Prostate gland (tissue), 2 donors: ENCODE data around the gene GALNT2. TPM values are rescaled to one million over a fixed set of nuclear protein-coding genes. Genes with fewer than 3 reads are reported as not detected.

Source experiments
- DNase-seq: peaks from one replicate; pipeline ENCODE4 v3.0.0-alpha.2; 2019; ENCODE audit warnings: low spot score
- H3K27ac ChIP-seq, 2 donors: fragments of 200-600 bp; sonication (generic); 2 replicates each; pipeline ENCODE4 v1.5.1; 2017 to 2019
- H3K27me3 ChIP-seq: fragments of 200-600 bp; sonication (generic); replicated peaks from 2 replicates; pipeline ENCODE4 v1.5.1; 2019; ENCODE audit not compliant: insufficient read depth
- H3K36me3 ChIP-seq, 2 donors: fragments of 200-600 bp; sonication (generic); 1 replicate in 1 of 2; 2 replicates in 1 of 2; pipeline versions ENCODE4 v1.5.1 to v1.8.1; 2017 to 2019
- H3K4me1 ChIP-seq: fragments of 200-600 bp; sonication (generic); replicated peaks from 2 replicates; pipeline ENCODE4 v1.5.1; 2019
- H3K4me3 ChIP-seq, 2 donors: fragments of 200-600 bp; sonication (generic); 2 replicates each; pipeline ENCODE4 v1.5.1; 2017 to 2019
- H3K9me3 ChIP-seq: fragments of 200-600 bp; sonication (generic); 2 replicates; pipeline ENCODE4 v1.5.1; 2017
- CTCF ChIP-seq, 4 experiments: fragments of 200-600 bp in 2 of 4; fragments of 450-650 bp in 2 of 4; sonication (generic) in 2 of 4; IDR thresholded peaks; 1 replicate in 3 of 4; 2 replicates in 1 of 4; pipeline ENCODE4 v1.5.1; 2016 to 2019; ENCODE audit warnings: antibody characterized with exemption in 4 of 4, mild to moderate bottlenecking in 2 of 4, moderate library complexity in 2 of 4
- POLR2A ChIP-seq: fragments of 450-650 bp; IDR thresholded peaks from one replicate; pipeline ENCODE4 v1.6.1; 2016; ENCODE audit warnings: antibody characterized with exemption, mild to moderate bottlenecking
- POLR2AphosphoS5 ChIP-seq: sonication (generic); formaldehyde crosslinking; IDR thresholded peaks from one replicate; pipeline ENCODE4 v1.6.1; 2017; ENCODE audit warnings: antibody characterized with exemption
- WGBS: methylation state at CpG from one replicate; pipeline ENCODE4 v1.1.5; 2018; 5-methylcytosine and 5-hydroxymethylcytosine counted together
- intact Hi-C: fragments of 100-400 bp; cut with DNase I; formaldehyde crosslinking; loops from one replicate; pipeline ENCODE4 v1.14.2; 2022
- total RNA-seq, 2 donors: library from RNA; depleted of rRNA; stranded (reverse); fragments of >200 nt; gene quantifications; one replicate each; pipeline ENCODE4 v1.1.0, GENCODE V29; 2016

GALNT2 gene
- total RNA-seq, 2 donors from 2014 or later = 34.1 to 125 TPM

GRCh38 chr1:230288641-230289349 lies 221.8 kb downstream of the GALNT2 start:
- no peaks in the 10 kb centered on the region for H3K4me1 ChIP-seq
- 84% methylated on average over 14 of the region's 14 CpGs for WGBS
- no peak for DNase-seq
- no peak overlapping the region for H3K27ac ChIP-seq
- no peaks in the 10 kb centered on the region for H3K36me3 ChIP-seq
- TF ChIP-seq POLR2A (no peak), CTCF (IDR thresholded peaks at IDR 0.05) (no peak), POLR2AphosphoS5 (no peak)
- H3K27me3 ChIP-seq = no peaks in the 10 kb centered on the region
- no peaks in the 10 kb centered on the region for H3K9me3 ChIP-seq
- intact Hi-C loops = no loop called here
- no peak overlapping the region for H3K4me3 ChIP-seq

GRCh38 chr1:230289350-230289644 lies 222.3 kb downstream of the GALNT2 start:
- Histone ChIP-seq H3K9me3 (no peaks in the 10 kb centered on the region), H3K36me3 (no peaks in the 10 kb centered on the region), H3K4me1 (no peaks in the 10 kb centered on the region), H3K4me3 (no peak overlapping the region), H3K27ac (no peak overlapping the region), H3K27me3 (no peaks in the 10 kb centered on the region)
- WGBS = 90% methylated on average over 5 of the region's 5 CpGs
- intact Hi-C loops = no loop called here
- no peak for TF ChIP-seq CTCF (IDR thresholded peaks at IDR 0.05)
- TF ChIP-seq POLR2A = no peak
- TF ChIP-seq POLR2AphosphoS5 = no peak
- no peak for DNase-seq

GRCh38 chr1:230291731-230292620 lies 224.9 kb downstream of the GALNT2 start:
- Histone ChIP-seq H3K4me1 (no peaks in the 10 kb centered on the region), H3K27ac (no peak overlapping the region), H3K4me3 (no peak overlapping the region), H3K27me3 (no peaks in the 10 kb centered on the region), H3K36me3 (no peaks in the 10 kb centered on the region), H3K9me3 (no peaks in the 10 kb centered on the region)
- TF ChIP-seq CTCF (IDR thresholded peaks at IDR 0.05) (no peak), POLR2AphosphoS5 (no peak), POLR2A (no peak)
- DNase-seq = no peak
- intact Hi-C loops = no loop called here
- 76% methylated on average over 28 of the region's 28 CpGs for WGBS

- H3K4me1 ChIP-seq = no peaks in the 10 kb centered on the region
- H3K27ac ChIP-seq = no peak overlapping the region
- no peak overlapping the region for H3K4me3 ChIP-seq
- no peak for DNase-seq
- H3K9me3 ChIP-seq = no peaks in the 10 kb centered on the region
- WGBS = 37% methylated on average over 12 of the region's 12 CpGs
- H3K36me3 ChIP-seq = no peaks in the 10 kb centered on the region
- H3K27me3 ChIP-seq = no peaks in the 10 kb centered on the region
- intact Hi-C loops = no loop called here
- TF ChIP-seq CTCF (IDR thresholded peaks at IDR 0.05) = no peak
- no peak for TF ChIP-seq POLR2A
- no peak for TF ChIP-seq POLR2AphosphoS5
Observed at GRCh38 chr1:230292689-230293389, 225.8 kb downstream of the GALNT2 start.
